CD4-positive, alpha-beta memory T cell (primary cell): ENCODE measurements around the gene ARHGEF16. TPM values are rescaled to one million over a fixed set of nuclear protein-coding genes. Genes with fewer than 3 reads are reported as not detected.
A peak's percentile ranks its signal among the peaks of the same experiment; 100 is the strongest.

ENCODE experiments used
- CTCF ChIA-PET: fragments of 350-600 bp; sonication (Branson Sonifier 250); formaldehyde crosslinking; loops from one replicate; lab custom pipeline; 2021; ENCODE audit warnings: inconsistent platforms; ENCODE audit not compliant: partially characterized antibody; lab: Charles Lee
- POLR2A ChIA-PET: fragments of 350-600 bp; sonication (Branson Sonifier 250); formaldehyde crosslinking; loops from one replicate; lab custom pipeline; 2021; ENCODE audit not compliant: partially characterized antibody; lab: Charles Lee
- DNase-seq, 5 donors: peaks; one replicate each; pipeline versions ENCODE4 v3.0.0 to v3.0.0-alpha.2; 2020 to 2022; ENCODE audit warnings: mixed read lengths in 1 of 5
- H3K27ac ChIP-seq: one replicate; pipeline ENCODE4 v1.7.0; 2013; ENCODE audit warnings: low read depth, low read length
- H3K27me3 ChIP-seq: 2 replicates; pipeline ENCODE4 v1.7.0; 2013; ENCODE audit warnings: mild to moderate bottlenecking, low read length, moderate library complexity; ENCODE audit not compliant: insufficient read depth
- H3K36me3 ChIP-seq: 2 replicates; pipeline ENCODE4 v1.7.0; 2013; ENCODE audit warnings: mild to moderate bottlenecking, low read length, moderate library complexity; ENCODE audit not compliant: insufficient read depth
- H3K4me1 ChIP-seq: 2 replicates; pipeline ENCODE4 v1.7.0; 2013; ENCODE audit warnings: mild to moderate bottlenecking, low read length, moderate library complexity; ENCODE audit not compliant: insufficient read depth
- H3K4me3 ChIP-seq, 2 donors: one replicate each; pipeline ENCODE4 v1.7.0; 2013; ENCODE audit warnings: low read length in 2 of 2, mild to moderate bottlenecking in 1 of 2
- H3K9me3 ChIP-seq, 2 donors: one replicate each; pipeline ENCODE4 v1.7.0; 2013; ENCODE audit warnings: low read length in 2 of 2, control low read depth in 1 of 2; ENCODE audit not compliant: control insufficient read depth in 1 of 2
- H3K27ac Mint-ChIP-seq, 7 donors: one replicate each; pipeline ENCODE4 v1.8.0; 2020 to 2021; ENCODE audit warnings: mixed read lengths in 7 of 7, mild to moderate bottlenecking in 6 of 7, inconsistent platforms in 3 of 7, moderate library complexity in 3 of 7
- H3K27me3 Mint-ChIP-seq, 2 donors: one replicate each; pipeline ENCODE4 v1.8.0; 2020 to 2021; ENCODE audit warnings: mixed read lengths in 2 of 2
- H3K36me3 Mint-ChIP-seq, 2 donors: one replicate each; pipeline ENCODE4 v1.8.0; 2020 to 2021; ENCODE audit warnings: mixed read lengths in 2 of 2, inconsistent platforms in 1 of 2, mild to moderate bottlenecking in 1 of 2
- H3K4me1 Mint-ChIP-seq, 4 donors: one replicate each; pipeline ENCODE4 v1.8.0; 2020 to 2021; ENCODE audit warnings: mixed read lengths in 4 of 4, mild to moderate bottlenecking in 1 of 4
- H3K4me3 Mint-ChIP-seq, 8 donors: one replicate each; pipeline ENCODE4 v1.8.0; 2020 to 2021; ENCODE audit warnings: mixed read lengths in 8 of 8, mild to moderate bottlenecking in 7 of 8, moderate library complexity in 6 of 8, inconsistent platforms in 3 of 8
- H3K9me3 Mint-ChIP-seq, 8 donors: one replicate each; pipeline ENCODE4 v1.8.0; 2020 to 2021; ENCODE audit warnings: mixed read lengths in 8 of 8, mild to moderate bottlenecking in 5 of 8, inconsistent platforms in 3 of 8, moderate library complexity in 1 of 8
- intact Hi-C: fragments of 100-400 bp; cut with micrococcal nuclease; formaldehyde crosslinking; loops from one replicate; pipeline ENCODE4 v1.15.1; 2023
- polyA plus RNA-seq, 2 donors: library from polyadenylated mRNA; unstranded; fragments of 300-500 nt; fragmentation: Illumina TruSeq; gene quantifications; one replicate each; pipeline ENCODE4 v1.2.3, GENCODE V29; 2021
- total RNA-seq, 2 experiments: library from RNA; stranded (reverse); gene quantifications; one replicate each; pipeline ENCODE4 v1.2.3, GENCODE V29; 2021

Gene ARHGEF16
- total and polyA plus RNA-seq, 4 experiments from 2014 or later, result 0.16 to 0.22 (median 0.20) TPM; not detected in 1

GRCh38 chr1:3522564-3523265 lies 68.2 kb downstream of the ARHGEF16 start:
- no peaks in the 10 kb centered on the region for H3K9me3 Mint-ChIP-seq
- H3K4me1 Mint-ChIP-seq, result peaks cover 0 to 13% (median under 1%) of the 10 kb centered on the region in 4 donors
- no peaks in the 10 kb centered on the region for H3K9me3 ChIP-seq
- CTCF ChIA-PET, result no interaction called here
- DNase-seq, result no peak
- no peak overlapping the region for H3K4me3 ChIP-seq
- no peaks in the 10 kb centered on the region for H3K36me3 ChIP-seq
- no peak overlapping the region for H3K27ac ChIP-seq
- intact Hi-C loops, result no loop called here
- H3K4me1 ChIP-seq, result no peaks in the 10 kb centered on the region
- no peaks in the 10 kb centered on the region for H3K27me3 ChIP-seq
- no peak overlapping the region for H3K4me3 Mint-ChIP-seq
- no peaks in the 10 kb centered on the region for H3K27me3 Mint-ChIP-seq
- peaks cover 0 to 2% of the 10 kb centered on the region in 2 donors for H3K36me3 Mint-ChIP-seq
- H3K27ac Mint-ChIP-seq, result no peak overlapping the region
- POLR2A ChIA-PET, result no interaction called here

GRCh38 chr1:3523980-3524379 lies 69.5 kb downstream of the ARHGEF16 start:
- POLR2A ChIA-PET, result no interaction called here
- Histone ChIP-seq H3K9me3 (no peaks in the 10 kb centered on the region), H3K4me3 (no peak overlapping the region), H3K36me3 (no peaks in the 10 kb centered on the region), H3K27ac (no peak overlapping the region), H3K4me1 (no peaks in the 10 kb centered on the region), H3K27me3 (no peaks in the 10 kb centered on the region)
- H3K27ac Mint-ChIP-seq, result no peak overlapping the region
- intact Hi-C loops, result no loop called here
- CTCF ChIA-PET, result no interaction called here
- no peak for DNase-seq
- H3K4me3 Mint-ChIP-seq, result no peak overlapping the region
- no peaks in the 10 kb centered on the region for H3K9me3 Mint-ChIP-seq
- peaks cover 0 to 2% of the 10 kb centered on the region in 2 donors for H3K36me3 Mint-ChIP-seq
- no peaks in the 10 kb centered on the region for H3K27me3 Mint-ChIP-seq
- H3K4me1 Mint-ChIP-seq, result peaks cover 0 to 19% (median 6%) of the 10 kb centered on the region in 4 donors

GRCh38 chr1:3524556-3525203 lies 70.2 kb downstream of the ARHGEF16 start:
- CTCF ChIA-PET, result no interaction called here
- Mint-ChIP-seq H3K27ac (peak overlapping the region in 1 of 7 donors; percentile 48), H3K27me3 (no peaks in the 10 kb centered on the region), H3K4me1 (peaks cover 0 to 26% (median 9%) of the 10 kb centered on the region in 4 donors), H3K4me3 (no peak overlapping the region), H3K36me3 (peaks cover 0 to 2% of the 10 kb centered on the region in 2 donors), H3K9me3 (no peaks in the 10 kb centered on the region)
- Histone ChIP-seq H3K4me3 (no peak overlapping the region), H3K27me3 (no peaks in the 10 kb centered on the region), H3K9me3 (no peaks in the 10 kb centered on the region), H3K36me3 (no peaks in the 10 kb centered on the region), H3K4me1 (peaks cover 6% of the 10 kb centered on the region), H3K27ac (no peak overlapping the region)
- DNase-seq, result no peak
- POLR2A ChIA-PET, result no interaction called here
- intact Hi-C loops, result no loop called here

- intact Hi-C loops, result no loop called here
- H3K9me3 ChIP-seq, result no peaks in the 10 kb centered on the region
- CTCF ChIA-PET, result no interaction called here
Observed at GRCh38 chr1:3525551-3526482, 71.4 kb downstream of the ARHGEF16 start.

GRCh38 chr1:3527774-3528173 lies 73.3 kb downstream of the ARHGEF16 start:
- H3K4me3 Mint-ChIP-seq, result no peak overlapping the region
- no peaks in the 10 kb centered on the region for H3K27me3 Mint-ChIP-seq
- H3K27ac ChIP-seq, result no peak overlapping the region
- H3K9me3 Mint-ChIP-seq, result no peaks in the 10 kb centered on the region
- peaks cover 4 to 40% (median 18%) of the 10 kb centered on the region in 4 donors for H3K4me1 Mint-ChIP-seq
- ChIA-PET POLR2A (interaction anchor here (0.9 kb wide), 1 partner anchor 10 kb away, joined by 3 read pairs; no protein-coding TSS in a partner anchor), CTCF (interaction anchor here (1.3 kb wide), 1 partner anchor 92 kb away, joined by 4 read pairs; no protein-coding TSS in a partner anchor)
- peaks cover 0 to 2% of the 10 kb centered on the region in 2 donors for H3K36me3 Mint-ChIP-seq
- no peak for DNase-seq
- no peaks in the 10 kb centered on the region for H3K36me3 ChIP-seq
- H3K4me3 ChIP-seq, result no peak overlapping the region
- H3K27ac Mint-ChIP-seq, result peak overlapping the region in 1 of 7 donors; percentile 18
- intact Hi-C loops, result no loop called here
- H3K9me3 ChIP-seq, result no peaks in the 10 kb centered on the region
- no peaks in the 10 kb centered on the region for H3K27me3 ChIP-seq
- H3K4me1 ChIP-seq, result peaks cover 16% of the 10 kb centered on the region

More at GRCh38 chr1:3525551-3526482, 71.4 kb downstream of the ARHGEF16 start:
- Histone ChIP-seq H3K36me3 (no peaks in the 10 kb centered on the region), H3K27me3 (no peaks in the 10 kb centered on the region), H3K4me3 (no peak overlapping the region), H3K4me1 (peaks cover 16% of the 10 kb centered on the region), H3K27ac (no peak overlapping the region)
- no peaks in the 10 kb centered on the region for H3K9me3 Mint-ChIP-seq
- H3K27ac Mint-ChIP-seq, result no peak overlapping the region
- POLR2A ChIA-PET, result interaction anchor here (0.7 kb wide), 1 partner anchor 100 kb away, joined by 3 read pairs; no protein-coding TSS in a partner anchor
- DNase-seq, result no peak
- H3K4me1 Mint-ChIP-seq, result peaks cover 2 to 35% (median 14%) of the 10 kb centered on the region in 4 donors
- no peak overlapping the region for H3K4me3 Mint-ChIP-seq
- H3K36me3 Mint-ChIP-seq, result peaks cover 0 to 2% of the 10 kb centered on the region in 2 donors
- H3K27me3 Mint-ChIP-seq, result no peaks in the 10 kb centered on the region

- no peaks in the 10 kb centered on the region for H3K36me3 ChIP-seq
- H3K9me3 ChIP-seq, result no peaks in the 10 kb centered on the region
- H3K4me3 ChIP-seq, result no peak overlapping the region
- POLR2A ChIA-PET, result interaction anchor here (1.0 to 3.1 kb wide), 5 partner anchors 11 to 91 kb away, joined by 3 to 19 read pairs (median 13); no protein-coding TSS in a partner anchor
- Mint-ChIP-seq H3K9me3 (no peaks in the 10 kb centered on the region), H3K36me3 (peaks cover 0 to 2% of the 10 kb centered on the region in 2 donors), H3K4me3 (peak overlapping the region; percentile 11 to 88 (median 73)), H3K27me3 (no peaks in the 10 kb centered on the region), H3K27ac (peak overlapping the region in 1 of 7 donors; percentile 4), H3K4me1 (peaks cover 4 to 40% (median 18%) of the 10 kb centered on the region in 4 donors)
- peaks cover 16% of the 10 kb centered on the region for H3K4me1 ChIP-seq
- DNase-seq, result no peak
- H3K27ac ChIP-seq, result no peak overlapping the region
- intact Hi-C loops, result no loop called here
- no peaks in the 10 kb centered on the region for H3K27me3 ChIP-seq
- CTCF ChIA-PET, result interaction anchor here (1.1 to 2.1 kb wide), 4 partner anchors 90 to 92 kb away, joined by 3 to 10 read pairs (median 4); no protein-coding TSS in a partner anchor
Observed at GRCh38 chr1:3529099-3529729, 74.7 kb downstream of the ARHGEF16 start.
